Kidney (tissue), 14 donors: ENCODE data around the gene CXXC4. TPM values are rescaled to one million over a fixed set of nuclear protein-coding genes. Genes with fewer than 3 reads are reported as not detected.

ENCODE experiments used
- DNase-seq, 5 donors: peaks; one replicate each; pipeline ENCODE4 v3.0.0-alpha.2; 2013 to 2020
- FAIRE-seq: peaks from 2 replicates; lab custom pipeline; 2012; peaks lifted over from hg19 to GRCh38; lab: Jason Lieb, UNC
- H3K27ac ChIP-seq, 2 donors: one replicate each; pipeline ENCODE4 v1.7.0; 2013; ENCODE audit warnings: low read depth in 2 of 2, low read length in 2 of 2, inconsistent platforms in 1 of 2
- H3K27me3 ChIP-seq: one replicate; pipeline ENCODE4 v1.7.1; 2013; ENCODE audit warnings: low read length, inconsistent platforms; ENCODE audit not compliant: control insufficient read depth, insufficient read depth
- H3K36me3 ChIP-seq, 3 donors: one replicate each; pipeline versions ENCODE4 v1.7.0 to v1.7.1; 2013; ENCODE audit warnings: low read length in 3 of 3, control low read depth in 1 of 3, inconsistent platforms in 1 of 3; ENCODE audit not compliant: insufficient read depth in 3 of 3, control insufficient read depth in 2 of 3
- H3K4me1 ChIP-seq, 3 donors: one replicate each; pipeline versions ENCODE4 v1.7.0 to v1.7.1; 2013; ENCODE audit warnings: low read length in 3 of 3, inconsistent platforms in 1 of 3, low read depth in 1 of 3; ENCODE audit not compliant: control insufficient read depth in 2 of 3, insufficient read depth in 2 of 3
- H3K4me3 ChIP-seq, 3 donors: one replicate each; pipeline versions ENCODE4 v1.7.0 to v1.8.1; 2013; ENCODE audit warnings: low read length in 3 of 3, control low read depth in 1 of 3, inconsistent platforms in 1 of 3
- H3K9ac ChIP-seq, 3 donors: one replicate each; pipeline versions ENCODE4 v1.7.0 to v1.7.1; 2013; ENCODE audit warnings: low read length in 3 of 3, control low read depth in 1 of 3, inconsistent platforms in 1 of 3
- H3K9me3 ChIP-seq, 3 donors: one replicate each; pipeline versions ENCODE4 v1.7.0 to v1.7.1; 2013; ENCODE audit warnings: low read length in 3 of 3, control low read depth in 1 of 3, inconsistent platforms in 1 of 3; ENCODE audit not compliant: control insufficient read depth in 2 of 3, insufficient read depth in 1 of 3
- CTCF ChIP-seq: IDR thresholded peaks from 3 replicates; pipeline ENCODE4 v1.5.1; 2012; ENCODE audit warnings: mild to moderate bottlenecking, moderate library complexity, borderline replicate concordance; ENCODE audit not compliant: insufficient read depth; ENCODE audit errors: extremely low read depth
- intact Hi-C: fragments of 100-400 bp; cut with DNase I; formaldehyde crosslinking; loops from one replicate; pipeline ENCODE4 v1.11.1; 2022
- polyA plus RNA-seq: library from polyadenylated mRNA; stranded (reverse); fragments of 350-450 nt; fragmentation: Illumina TruSeq; extraction: RNeasy Lipid Tissue Mini Kit (QIAGEN cat#74804); gene quantifications from one replicate; pipeline ENCODE4 v1.2.3, GENCODE V29; 2014; ENCODE audit warnings: low read depth, low replicate concordance; ENCODE audit not compliant: insufficient read depth
- total RNA-seq: library from RNA; stranded (reverse); fragmentation: NEBNext Ultra II Directional; extraction: Animal tissue kit (Norgen Biotek cat#: 25700); gene quantifications from one replicate; pipeline ENCODE4 v1.2.1, GENCODE V29; 2021
- donor health status: control.
- donor health status: control.
- donor health status: control.
- donor health status: control.
- donor health status: control.
- donor health status: DM: yes; HTN: yes; CAD: no.
- donor health status: Normal renal cell carcinoma (clear cell type).

Gene CXXC4
- total and polyA plus RNA-seq, 2 donors from 2014 or later, result 0.45 to 0.63 TPM

- no peak overlapping the region for H3K4me3 ChIP-seq
- no peaks in the 10 kb centered on the region for H3K4me1 ChIP-seq
- intact Hi-C loops, result no loop called here
- H3K9me3 ChIP-seq, result no peaks in the 10 kb centered on the region
- H3K27ac ChIP-seq, result no peak overlapping the region
- no peak overlapping the region for H3K9ac ChIP-seq
- DNase-seq (no peak), FAIRE-seq (no peak)
- no peak for TF ChIP-seq CTCF
- no peaks in the 10 kb centered on the region for H3K27me3 ChIP-seq
- no peaks in the 10 kb centered on the region for H3K36me3 ChIP-seq
These were observed 24.9 kb upstream of the CXXC4 start for GRCh38 chr4:104519588-104519987.

- H3K27ac ChIP-seq, result no peak overlapping the region
- H3K9ac ChIP-seq, result no peak overlapping the region
- no peak for TF ChIP-seq CTCF
- no peaks in the 10 kb centered on the region for H3K27me3 ChIP-seq
- FAIRE-seq (no peak), DNase-seq (no peak)
- no peaks in the 10 kb centered on the region for H3K4me1 ChIP-seq
- intact Hi-C loops, result no loop called here
- H3K4me3 ChIP-seq, result no peak overlapping the region
- H3K9me3 ChIP-seq, result no peaks in the 10 kb centered on the region
- H3K36me3 ChIP-seq, result no peaks in the 10 kb centered on the region
These were observed 22.2 kb upstream of the CXXC4 start for GRCh38 chr4:104516884-104517283.

- DNase-seq (no peak), FAIRE-seq (no peak)
- TF ChIP-seq CTCF, result no peak
- Histone ChIP-seq H3K4me1 (no peaks in the 10 kb centered on the region), H3K9ac (no peak overlapping the region), H3K27me3 (no peaks in the 10 kb centered on the region), H3K27ac (no peak overlapping the region), H3K36me3 (no peaks in the 10 kb centered on the region), H3K9me3 (no peaks in the 10 kb centered on the region), H3K4me3 (no peak overlapping the region)
- intact Hi-C loops, result no loop called here
These were observed 13.5 kb upstream of the CXXC4 start for GRCh38 chr4:104508224-104508623.

- intact Hi-C loops, result no loop called here
- no peaks in the 10 kb centered on the region for H3K36me3 ChIP-seq
- no peaks in the 10 kb centered on the region for H3K9me3 ChIP-seq
- H3K4me3 ChIP-seq, result no peak overlapping the region
- no peaks in the 10 kb centered on the region for H3K27me3 ChIP-seq
- DNase-seq, result no peak
- no peak overlapping the region for H3K9ac ChIP-seq
- no peak for TF ChIP-seq CTCF
- FAIRE-seq, result no peak
- no peaks in the 10 kb centered on the region for H3K4me1 ChIP-seq
- H3K27ac ChIP-seq, result no peak overlapping the region
These were observed 12.4 kb upstream of the CXXC4 start for GRCh38 chr4:104507112-104507511.
